ENCODE results near the gene TSPEAR.

DNA sequence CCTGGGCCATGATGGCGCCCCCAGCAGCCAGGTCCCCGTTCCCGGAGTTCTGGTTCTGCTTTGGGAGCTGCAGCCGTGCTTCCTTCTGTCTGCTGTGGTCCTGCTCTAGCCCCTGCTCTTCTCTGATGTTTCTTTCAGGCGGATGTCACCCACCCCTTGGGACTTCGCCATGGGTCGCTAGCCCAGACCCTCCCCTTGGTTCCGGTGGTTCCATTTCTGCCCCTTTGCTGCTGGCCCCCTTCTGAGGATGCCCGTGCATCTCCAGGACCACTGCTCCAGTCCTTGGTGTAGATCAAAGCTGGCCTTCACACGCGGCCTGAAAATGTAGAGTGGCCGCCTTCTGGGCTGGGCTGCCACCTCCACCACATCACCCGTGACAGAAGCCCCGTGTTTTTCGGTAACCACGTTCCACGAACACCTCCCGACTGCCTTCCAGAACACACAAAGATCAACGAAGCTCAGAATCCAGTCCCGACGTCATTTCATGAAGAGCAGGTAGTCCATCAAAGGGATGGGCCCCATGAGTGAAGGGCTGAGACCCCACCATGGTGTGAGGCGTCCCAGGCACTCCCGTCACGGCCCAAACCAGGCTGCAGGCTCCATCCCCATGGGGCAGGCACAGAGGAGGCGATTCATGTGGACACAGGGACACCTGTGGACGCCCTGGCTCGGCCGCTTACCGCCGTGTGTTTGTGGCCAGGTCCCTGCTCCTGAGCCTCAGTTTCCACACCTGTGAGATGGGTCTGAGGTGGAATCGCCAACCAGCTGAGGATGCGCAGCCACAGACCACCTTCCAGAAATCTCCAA, 195.8 kb downstream of the TSPEAR start:
- TF ChIP-seq CTCF (IDR thresholded peaks at IDR 0.05 in 4 of 5, conservative IDR thresholded peaks at IDR 0.05 in 1 of 5) (no peak), POLR2A (IDR thresholded peaks at IDR 0.05) (no peak)

Measured in gastrocnemius medialis (tissue), 4 donors.